B cell (primary cell): ENCODE results near the gene RARRES1.

Experiments
- EZH2 ChIP-seq: IDR thresholded peaks from 2 replicates; pipeline ENCODE4 v1.6.1; 2012; ENCODE audit warnings: borderline replicate concordance, low read depth, mild to moderate bottlenecking, moderate library complexity, low read length; ENCODE audit not compliant: insufficient read depth, poor library complexity, severe bottlenecking
- TF ChIP-seq, protein P1 (sequence below): fragments of 200-600 bp; IDR thresholded peaks from one replicate; pipeline ENCODE4 v1.8.0; 2022; ENCODE audit warnings: antibody characterized with exemption, mild to moderate bottlenecking

DNA sequence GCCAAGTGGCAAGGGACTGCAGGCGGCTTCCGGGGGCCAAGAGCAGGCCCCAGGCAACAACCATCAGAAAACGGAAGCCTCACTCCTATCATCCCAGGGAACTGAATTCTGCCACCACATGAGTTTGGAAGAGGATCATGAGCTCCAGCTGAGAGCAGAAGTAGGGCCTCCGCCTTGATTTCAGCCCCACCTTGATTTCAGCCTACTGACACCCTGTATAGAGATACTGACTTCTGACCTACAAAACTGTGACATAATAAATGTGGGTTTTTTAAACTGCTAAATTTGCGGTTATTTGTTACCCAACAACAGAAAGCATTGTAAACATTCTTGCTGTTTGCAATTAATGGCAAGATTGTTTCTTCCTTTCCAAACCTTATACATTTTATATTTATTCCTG, 21.6 kb upstream of the RARRES1 start:
- TF ChIP-seq, protein P1, sequence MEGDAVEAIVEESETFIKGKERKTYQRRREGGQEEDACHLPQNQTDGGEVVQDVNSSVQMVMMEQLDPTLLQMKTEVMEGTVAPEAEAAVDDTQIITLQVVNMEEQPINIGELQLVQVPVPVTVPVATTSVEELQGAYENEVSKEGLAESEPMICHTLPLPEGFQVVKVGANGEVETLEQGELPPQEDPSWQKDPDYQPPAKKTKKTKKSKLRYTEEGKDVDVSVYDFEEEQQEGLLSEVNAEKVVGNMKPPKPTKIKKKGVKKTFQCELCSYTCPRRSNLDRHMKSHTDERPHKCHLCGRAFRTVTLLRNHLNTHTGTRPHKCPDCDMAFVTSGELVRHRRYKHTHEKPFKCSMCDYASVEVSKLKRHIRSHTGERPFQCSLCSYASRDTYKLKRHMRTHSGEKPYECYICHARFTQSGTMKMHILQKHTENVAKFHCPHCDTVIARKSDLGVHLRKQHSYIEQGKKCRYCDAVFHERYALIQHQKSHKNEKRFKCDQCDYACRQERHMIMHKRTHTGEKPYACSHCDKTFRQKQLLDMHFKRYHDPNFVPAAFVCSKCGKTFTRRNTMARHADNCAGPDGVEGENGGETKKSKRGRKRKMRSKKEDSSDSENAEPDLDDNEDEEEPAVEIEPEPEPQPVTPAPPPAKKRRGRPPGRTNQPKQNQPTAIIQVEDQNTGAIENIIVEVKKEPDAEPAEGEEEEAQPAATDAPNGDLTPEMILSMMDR: no peak
- no peak for TF ChIP-seq EZH2
